ENCODE measurements around the gene BAHCC1. TPM values are rescaled to one million over a fixed set of nuclear protein-coding genes. Genes with fewer than 3 reads are reported as not detected.

BAHCC1 gene
- total and polyA plus RNA-seq, 9 of the 15 experiments (the other 6 are each of a cell fraction or from before 2014, with no cell fraction given): 0.14 to 26.9 (median 5.0) TPM

- no peak for TF ChIP-seq ZNF592 (IDR thresholded peaks at IDR 0.05)
- TF ChIP-seq MTA3 (IDR thresholded peaks at IDR 0.05; ENCODE audit: borderline replicate concordance): peak; percentile 45; the same call in 1 of the 2 replicates
- TF ChIP-seq NUFIP1 (IDR thresholded peaks at IDR 0.05; ENCODE audit: partially characterized antibody): no peak
- no peak for TF ChIP-seq ZNF699 (CRISPR knock-in tag; IDR thresholded peaks at IDR 0.05; ENCODE audit: insufficient replicate concordance)
- TF ChIP-seq ZNF347 (CRISPR knock-in tag; IDR thresholded peaks at IDR 0.05; ENCODE audit: low read depth): no peak
- no peak for TF ChIP-seq ZNF445 (CRISPR knock-in tag; IDR thresholded peaks at IDR 0.05; ENCODE audit: low read depth)
- no peak for TF ChIP-seq PATZ1 (CRISPR knock-in tag; IDR thresholded peaks at IDR 0.05; ENCODE audit: borderline replicate concordance)
- peak; percentile 23; the same call in 1 of the 2 replicates for TF ChIP-seq DPF2 (IDR thresholded peaks at IDR 0.05)
- TF ChIP-seq PYGO2 (tag; IDR thresholded peaks at IDR 0.05): no peak
- TF ChIP-seq SIX5 (IDR thresholded peaks at IDR 0.05; ENCODE audit: borderline replicate concordance in 1 of 2, insufficient read depth in 1 of 2, low read depth in 1 of 2, low read length in 2 of 2): no peak
- TF ChIP-seq CBFB (CRISPR knock-in tag; IDR thresholded peaks at IDR 0.05): no peak
- no peak for TF ChIP-seq PTRF (tag; IDR thresholded peaks at IDR 0.05)
- TF ChIP-seq HDGF (IDR thresholded peaks at IDR 0.05): no peak
Measured at GRCh38 chr17:81346090-81346907, 49.0 kb upstream of the BAHCC1 start (continued).
